Measurements from ENCODE around the gene PKD1. TPM values are rescaled to one million over a fixed set of nuclear protein-coding genes. Genes with fewer than 3 reads are reported as not detected.

PKD1 gene
- total RNA-seq, 6 donors from 2014 or later = 75.4 to 567 (median 106) TPM

DNA sequence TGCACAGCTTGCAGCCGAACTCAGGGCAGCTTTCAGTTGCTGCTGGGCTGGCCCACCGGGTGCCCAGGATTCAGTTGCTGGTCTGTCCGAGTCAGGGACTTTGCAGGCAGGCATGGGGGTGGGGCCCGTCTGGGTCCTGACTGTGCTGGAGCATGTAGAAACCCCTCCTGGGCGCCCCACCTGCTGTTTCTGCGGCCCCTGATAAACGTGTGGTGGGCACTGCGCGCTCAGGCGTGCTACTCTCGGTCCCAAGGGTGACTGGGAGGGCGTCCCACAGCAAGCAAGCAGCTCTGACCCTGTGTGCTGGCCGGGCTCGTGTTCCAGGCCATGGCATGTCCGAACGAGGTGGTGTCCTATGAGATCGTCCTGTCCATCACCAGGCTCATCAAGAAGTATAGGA is 75.4 kb downstream of the PKD1 start:
- DNase-seq = peak in 1 of 2 donors; percentile 64
- 93 to 97% methylated on average over 8 to 16 of the region's 17 CpGs for WGBS, 2 donors
- H3K27me3 ChIP-seq = no peaks in the 10 kb centered on the region
- H3K4me3 ChIP-seq = no peak overlapping the region
- H3K27ac ChIP-seq = no peak overlapping the region
- TF ChIP-seq POLR2AphosphoS5 (IDR thresholded peaks at IDR 0.05) = no peak
- TF ChIP-seq POLR2A (IDR thresholded peaks at IDR 0.05) = no peak
- TF ChIP-seq CTCF (IDR thresholded peaks at IDR 0.05) = no peak
- no peak for TF ChIP-seq EP300 (IDR thresholded peaks at IDR 0.05)
- H3K4me1 ChIP-seq = no peaks in the 10 kb centered on the region
- peaks cover 3 to 86% (median 72%) of the 10 kb centered on the region in 4 donors for H3K36me3 ChIP-seq
- no peaks in the 10 kb centered on the region for H3K9me3 ChIP-seq
- no peak for ATAC-seq (ENCODE audit: low FRiP score in 2 of 2)

DNA sequence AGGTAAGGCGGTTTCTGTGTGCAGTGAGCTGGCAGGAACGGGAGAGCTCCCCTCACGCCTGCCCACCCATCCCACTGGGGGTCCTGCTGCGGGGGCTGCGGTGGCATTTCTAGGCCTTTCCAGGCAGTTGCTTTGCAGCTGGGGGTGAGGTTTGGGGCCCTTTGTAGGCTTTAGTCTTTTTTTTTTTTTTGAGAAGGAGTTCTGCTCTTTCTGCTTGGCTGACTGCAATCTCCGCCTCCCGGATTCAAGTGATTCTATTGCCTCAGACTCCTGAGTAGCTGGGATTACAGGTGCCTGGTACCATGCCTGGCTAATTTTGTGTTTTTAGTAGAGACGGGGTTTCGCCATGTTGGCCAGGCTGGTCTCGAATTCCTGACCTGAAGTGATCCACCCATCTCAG is 76.8 kb downstream of the PKD1 start:
- Histone ChIP-seq H3K36me3 (peaks cover 3 to 85% (median 73%) of the 10 kb centered on the region in 4 donors), H3K4me3 (no peak overlapping the region), H3K27me3 (no peaks in the 10 kb centered on the region), H3K27ac (no peak overlapping the region), H3K9me3 (no peaks in the 10 kb centered on the region), H3K4me1 (no peaks in the 10 kb centered on the region)
- DNase-seq = peak in 1 of 2 donors; percentile 40
- no peak for ATAC-seq (ENCODE audit: low FRiP score in 2 of 2)
- 96% methylated on average over 7 to 10 of the region's 10 CpGs for WGBS, 2 donors
- TF ChIP-seq POLR2AphosphoS5 (IDR thresholded peaks at IDR 0.05) = no peak
- TF ChIP-seq POLR2A (IDR thresholded peaks at IDR 0.05) = no peak
- no peak for TF ChIP-seq EP300 (IDR thresholded peaks at IDR 0.05)
- TF ChIP-seq CTCF (IDR thresholded peaks at IDR 0.05) = no peak

DNA sequence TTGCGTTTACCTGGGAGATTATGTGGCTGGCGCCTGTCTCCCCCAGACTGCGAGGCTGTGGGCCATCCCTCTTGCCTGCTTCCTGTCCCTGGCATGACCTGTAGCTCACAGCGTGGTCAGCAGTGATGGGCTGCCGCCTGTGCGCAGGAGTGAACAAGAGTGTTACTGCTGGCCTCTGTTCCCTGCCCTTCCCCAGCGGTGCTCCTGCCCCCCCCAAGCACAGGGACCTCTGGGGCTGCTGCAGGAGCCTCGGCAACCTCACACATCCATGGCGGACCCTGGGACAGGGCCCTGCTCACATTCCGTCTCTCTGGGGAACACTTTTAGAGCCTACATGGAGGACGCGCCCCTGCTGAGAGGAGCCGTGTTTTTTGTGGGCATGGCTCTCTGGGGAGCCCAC is 77.3 kb downstream of the PKD1 start:
- WGBS, 2 donors = 83 to 91% methylated on average over 10 to 13 of the region's 13 CpGs
- peaks cover 8 to 85% (median 73%) of the 10 kb centered on the region in 4 donors for H3K36me3 ChIP-seq
- DNase-seq = peak in 1 of 2 donors; percentile 44

DNA sequence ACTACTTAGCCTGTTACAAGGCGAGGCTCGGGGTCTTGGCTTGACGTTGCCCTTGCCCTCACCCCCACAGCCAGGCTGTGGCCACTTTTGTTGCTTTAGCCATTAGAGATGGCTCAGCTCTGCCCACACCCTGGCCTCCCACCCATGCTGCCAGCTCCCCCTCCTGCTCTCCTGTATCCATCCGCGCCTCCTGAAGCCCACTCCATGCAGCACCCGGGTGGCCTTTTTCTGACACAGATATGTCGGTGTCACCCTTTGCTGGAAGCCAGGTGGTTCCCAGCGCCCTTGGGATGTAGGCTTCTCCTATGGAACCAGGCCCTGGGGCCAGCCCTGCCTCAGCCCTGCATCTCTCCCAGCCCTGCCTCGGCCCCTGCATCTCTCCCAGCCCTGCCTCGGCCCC is 78.3 kb downstream of the PKD1 start:
- Histone ChIP-seq H3K4me1 (no peaks in the 10 kb centered on the region), H3K4me3 (no peak overlapping the region), H3K9me3 (no peaks in the 10 kb centered on the region), H3K36me3 (peaks cover 11 to 85% (median 70%) of the 10 kb centered on the region in 4 donors), H3K27me3 (no peaks in the 10 kb centered on the region), H3K27ac (no peak overlapping the region)
- 92 to 94% methylated on average over 9 of the region's 10 CpGs for WGBS, 2 donors
- DNase-seq (no peak), ATAC-seq (ENCODE audit: low FRiP score in 2 of 2) (no peak)
- TF ChIP-seq CTCF (IDR thresholded peaks at IDR 0.05) (no peak), POLR2A (IDR thresholded peaks at IDR 0.05) (no peak), EP300 (IDR thresholded peaks at IDR 0.05) (no peak), POLR2AphosphoS5 (IDR thresholded peaks at IDR 0.05) (no peak)

More for the DNA sequence above, 77.3 kb downstream of the PKD1 start:
- no peaks in the 10 kb centered on the region for H3K9me3 ChIP-seq
- no peaks in the 10 kb centered on the region for H3K4me1 ChIP-seq
- no peak overlapping the region for H3K4me3 ChIP-seq
- H3K27me3 ChIP-seq = no peaks in the 10 kb centered on the region
- no peak for TF ChIP-seq POLR2AphosphoS5 (IDR thresholded peaks at IDR 0.05)
- no peak for TF ChIP-seq EP300 (IDR thresholded peaks at IDR 0.05)
- no peak for TF ChIP-seq POLR2A (IDR thresholded peaks at IDR 0.05)
- TF ChIP-seq CTCF (IDR thresholded peaks at IDR 0.05) = no peak
- no peak for ATAC-seq (ENCODE audit: low FRiP score in 2 of 2)
- no peak overlapping the region for H3K27ac ChIP-seq

GRCh38 chr16:2056681-2057407 is 78.9 kb downstream of the PKD1 start:
- no peaks in the 10 kb centered on the region for H3K9me3 ChIP-seq
- no peak overlapping the region for H3K4me3 ChIP-seq
- no peaks in the 10 kb centered on the region for H3K27me3 ChIP-seq
- H3K36me3 ChIP-seq = peaks cover 8 to 84% (median 69%) of the 10 kb centered on the region in 4 donors
- peak in 3 of 6 experiments; percentile 11 to 29 (median 19) for TF ChIP-seq CTCF (IDR thresholded peaks at IDR 0.05)
- no peak for TF ChIP-seq EP300 (IDR thresholded peaks at IDR 0.05)
- no peak for ATAC-seq (ENCODE audit: low FRiP score in 2 of 2)
- peak overlapping the region in 1 of 4 donors; percentile 11 for H3K27ac ChIP-seq
- 80 to 94% methylated on average over 1 to 13 of the region's 19 CpGs for WGBS, 2 donors
- H3K4me1 ChIP-seq = no peaks in the 10 kb centered on the region
- peak in 1 of 2 donors; percentile 68 for DNase-seq
